Osteoblast (primary cell): ENCODE results near the gene POU2F3. TPM values are rescaled to one million over a fixed set of nuclear protein-coding genes. Genes with fewer than 3 reads are reported as not detected.
A peak's percentile ranks its signal among the peaks of the same experiment; 100 is the strongest.

Experiments
- DNase-seq: peaks from one replicate; pipeline ENCODE4 v3.0.0; 2011; ENCODE audit warnings: low spot score, mixed read lengths; ENCODE audit not compliant: insufficient read length; ENCODE audit errors: missing footprints
- H2AFZ ChIP-seq: 2 replicates; pipeline ENCODE4 v1.6.0; 2011; ENCODE audit warnings: mild to moderate bottlenecking, low read length
- H3K27ac ChIP-seq: 2 replicates; pipeline ENCODE4 v1.5.1; 2011; ENCODE audit warnings: mild to moderate bottlenecking, low read depth, low read length, moderate library complexity
- H3K27me3 ChIP-seq: 2 replicates; pipeline ENCODE4 v1.6.0; 2012; ENCODE audit warnings: mild to moderate bottlenecking, control low read depth, inconsistent platforms, low read length, moderate library complexity; ENCODE audit not compliant: insufficient read depth
- H3K36me3 ChIP-seq: 2 replicates; pipeline ENCODE4 v1.5.1; 2011; ENCODE audit warnings: mild to moderate bottlenecking, low read length, control low read depth, moderate library complexity; ENCODE audit not compliant: insufficient read depth
- H3K4me1 ChIP-seq: 2 replicates; pipeline ENCODE4 v1.5.1; 2011; ENCODE audit warnings: mild to moderate bottlenecking, low read length, control low read depth, moderate library complexity; ENCODE audit not compliant: insufficient read depth
- H3K4me2 ChIP-seq: 2 replicates; pipeline ENCODE4 v1.6.0; 2011; ENCODE audit warnings: mild to moderate bottlenecking, low read length; ENCODE audit not compliant: insufficient read depth
- H3K4me3 ChIP-seq: fragments of 200-600 bp; sonication (generic); 3 replicates; pipeline ENCODE4 v1.5.1; 2012; ENCODE audit warnings: mild to moderate bottlenecking, low read length, inconsistent platforms; ENCODE audit not compliant: insufficient read depth
- H3K79me2 ChIP-seq: 2 replicates; pipeline ENCODE4 v1.6.0; 2012; ENCODE audit warnings: mild to moderate bottlenecking, low read length, control low read depth, inconsistent platforms; ENCODE audit not compliant: insufficient read depth
- H3K9me3 ChIP-seq: 2 replicates; pipeline ENCODE4 v1.5.1; 2011; ENCODE audit warnings: low read depth, low read length, control low read depth
- H4K20me1 ChIP-seq: 2 replicates; pipeline ENCODE4 v1.6.0; 2012; ENCODE audit warnings: mild to moderate bottlenecking, low read length, control low read depth; ENCODE audit not compliant: insufficient read depth
- CTCF ChIP-seq: IDR thresholded peaks from 2 replicates; pipeline ENCODE4 v1.5.1; 2011; ENCODE audit warnings: mild to moderate bottlenecking, low read depth, low read length, moderate library complexity; ENCODE audit errors: extremely low read depth
- total RNA-seq: library from RNA; depleted of rRNA; stranded (reverse); fragments of >200 nt; gene quantifications from 2 replicates; pipeline ENCODE4 v1.2.3, GENCODE V29; 2012

POU2F3 gene
- total RNA-seq, 1 donor = under 0.01 TPM

GRCh38 chr11:120302001-120302805, 62.3 kb downstream of the POU2F3 start:
- no peak for DNase-seq
- Histone ChIP-seq H4K20me1 (no peaks in the 10 kb centered on the region), H3K36me3 (no peaks in the 10 kb centered on the region), H3K4me3 (no peak overlapping the region), H3K79me2 (no peaks in the 10 kb centered on the region), H3K4me2 (no peak overlapping the region), H3K9me3 (no peaks in the 10 kb centered on the region), H3K27me3 (peaks cover 42% of the 10 kb centered on the region), H3K27ac (no peak overlapping the region), H3K4me1 (peaks cover 12% of the 10 kb centered on the region), H2AFZ (no peak overlapping the region)
- TF ChIP-seq CTCF = no peak

- peak; percentile 100 for TF ChIP-seq CTCF
- Histone ChIP-seq H3K79me2 (no peaks in the 10 kb centered on the region), H3K36me3 (no peaks in the 10 kb centered on the region), H3K4me1 (peaks cover 12% of the 10 kb centered on the region), H3K9me3 (no peaks in the 10 kb centered on the region), H4K20me1 (no peaks in the 10 kb centered on the region), H3K4me2 (no peak overlapping the region), H3K4me3 (no peak overlapping the region), H3K27me3 (peaks cover 34% of the 10 kb centered on the region), H3K27ac (no peak overlapping the region), H2AFZ (no peak overlapping the region)
- peak; percentile 87 for DNase-seq
Measured at GRCh38 chr11:120303004-120303637, 63.2 kb downstream of the POU2F3 start.

- Histone ChIP-seq H3K4me1 (peaks cover 12% of the 10 kb centered on the region), H3K9me3 (no peaks in the 10 kb centered on the region), H3K79me2 (no peaks in the 10 kb centered on the region), H3K27me3 (peaks cover 26% of the 10 kb centered on the region), H3K4me3 (no peak overlapping the region), H4K20me1 (no peaks in the 10 kb centered on the region), H3K36me3 (no peaks in the 10 kb centered on the region), H3K27ac (no peak overlapping the region), H3K4me2 (no peak overlapping the region), H2AFZ (no peak overlapping the region)
- TF ChIP-seq CTCF = no peak
- no peak for DNase-seq
Measured at GRCh38 chr11:120304526-120304925, 64.6 kb downstream of the POU2F3 start.

- H4K20me1 ChIP-seq = no peaks in the 10 kb centered on the region
- peaks cover 12% of the 10 kb centered on the region for H3K4me1 ChIP-seq
- no peak for TF ChIP-seq CTCF
- H3K79me2 ChIP-seq = no peaks in the 10 kb centered on the region
- H3K27me3 ChIP-seq = peaks cover 26% of the 10 kb centered on the region
- H3K4me2 ChIP-seq = no peak overlapping the region
- no peak overlapping the region for H3K4me3 ChIP-seq
- H2AFZ ChIP-seq = no peak overlapping the region
- H3K27ac ChIP-seq = no peak overlapping the region
- H3K9me3 ChIP-seq = no peaks in the 10 kb centered on the region
- H3K36me3 ChIP-seq = no peaks in the 10 kb centered on the region
- DNase-seq = no peak
Measured at GRCh38 chr11:120305286-120305685, 65.3 kb downstream of the POU2F3 start.
